A549 (cell line): ENCODE data around the gene OGFRL1.

Experiments used
- CTCF ChIP-seq: fragments of >200 bp; sonication (Bioruptor Twin); formaldehyde crosslinking; IDR thresholded peaks from 3 replicates; pipeline ENCODE4 v1.5.1; 2016
- POLR2A ChIP-seq: IDR thresholded peaks from 2 replicates; pipeline ENCODE4 v1.6.1; 2012; ENCODE audit warnings: mild to moderate bottlenecking, low read length
- SMC3 ChIP-seq: fragments of >200 bp; sonication (Bioruptor Twin); formaldehyde crosslinking; IDR thresholded peaks from 3 replicates; pipeline ENCODE4 v1.6.1; 2018; ENCODE audit warnings: inconsistent platforms
- TF ChIP-seq, protein P1 (sequence below): fragments of 450-650 bp; IDR thresholded peaks from 2 replicates; pipeline ENCODE4 v1.6.1; 2014; ENCODE audit warnings: antibody characterized with exemption

GRCh38 chr6:71287926-71288227 lies 734 bp upstream of the OGFRL1 start:
- TF ChIP-seq CTCF: no peak
- TF ChIP-seq, protein P1, sequence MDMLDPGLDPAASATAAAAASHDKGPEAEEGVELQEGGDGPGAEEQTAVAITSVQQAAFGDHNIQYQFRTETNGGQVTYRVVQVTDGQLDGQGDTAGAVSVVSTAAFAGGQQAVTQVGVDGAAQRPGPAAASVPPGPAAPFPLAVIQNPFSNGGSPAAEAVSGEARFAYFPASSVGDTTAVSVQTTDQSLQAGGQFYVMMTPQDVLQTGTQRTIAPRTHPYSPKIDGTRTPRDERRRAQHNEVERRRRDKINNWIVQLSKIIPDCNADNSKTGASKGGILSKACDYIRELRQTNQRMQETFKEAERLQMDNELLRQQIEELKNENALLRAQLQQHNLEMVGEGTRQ: no peak
- no peak for TF ChIP-seq SMC3
- no peak for TF ChIP-seq POLR2A
